LNCAP (cell line): ENCODE data around the gene KRTAP5-4.

Source experiments
- TF ChIP-seq, protein P1 (sequence below): fragments of 450-650 bp; IDR thresholded peaks from 2 replicates; pipeline ENCODE4 v1.5.1; 2017; ENCODE audit warnings: mild to moderate bottlenecking

The KRTAP5-4 gene

DNA sequence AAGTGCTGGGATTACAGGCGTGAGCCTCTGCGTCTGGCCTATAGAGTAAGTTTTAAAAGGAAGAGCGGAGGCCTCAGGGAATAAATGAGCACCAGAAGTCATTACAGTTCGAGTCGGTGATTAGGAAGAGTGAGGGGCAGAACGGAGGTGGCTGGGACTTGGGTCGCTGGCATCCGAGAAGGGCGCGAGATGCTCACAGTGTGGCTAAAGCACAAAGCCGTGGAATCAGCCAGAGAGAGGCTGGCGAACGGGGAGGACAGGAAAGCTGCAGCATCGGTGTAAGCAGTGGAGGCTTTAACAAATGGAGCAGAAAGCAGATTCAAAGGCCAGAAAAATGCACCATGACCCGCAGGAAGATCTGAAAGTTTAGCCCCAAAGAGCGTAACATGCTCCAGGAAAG is 2.7 kb upstream of the KRTAP5-4 start:
- TF ChIP-seq, protein P1, sequence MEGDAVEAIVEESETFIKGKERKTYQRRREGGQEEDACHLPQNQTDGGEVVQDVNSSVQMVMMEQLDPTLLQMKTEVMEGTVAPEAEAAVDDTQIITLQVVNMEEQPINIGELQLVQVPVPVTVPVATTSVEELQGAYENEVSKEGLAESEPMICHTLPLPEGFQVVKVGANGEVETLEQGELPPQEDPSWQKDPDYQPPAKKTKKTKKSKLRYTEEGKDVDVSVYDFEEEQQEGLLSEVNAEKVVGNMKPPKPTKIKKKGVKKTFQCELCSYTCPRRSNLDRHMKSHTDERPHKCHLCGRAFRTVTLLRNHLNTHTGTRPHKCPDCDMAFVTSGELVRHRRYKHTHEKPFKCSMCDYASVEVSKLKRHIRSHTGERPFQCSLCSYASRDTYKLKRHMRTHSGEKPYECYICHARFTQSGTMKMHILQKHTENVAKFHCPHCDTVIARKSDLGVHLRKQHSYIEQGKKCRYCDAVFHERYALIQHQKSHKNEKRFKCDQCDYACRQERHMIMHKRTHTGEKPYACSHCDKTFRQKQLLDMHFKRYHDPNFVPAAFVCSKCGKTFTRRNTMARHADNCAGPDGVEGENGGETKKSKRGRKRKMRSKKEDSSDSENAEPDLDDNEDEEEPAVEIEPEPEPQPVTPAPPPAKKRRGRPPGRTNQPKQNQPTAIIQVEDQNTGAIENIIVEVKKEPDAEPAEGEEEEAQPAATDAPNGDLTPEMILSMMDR = no peak

DNA sequence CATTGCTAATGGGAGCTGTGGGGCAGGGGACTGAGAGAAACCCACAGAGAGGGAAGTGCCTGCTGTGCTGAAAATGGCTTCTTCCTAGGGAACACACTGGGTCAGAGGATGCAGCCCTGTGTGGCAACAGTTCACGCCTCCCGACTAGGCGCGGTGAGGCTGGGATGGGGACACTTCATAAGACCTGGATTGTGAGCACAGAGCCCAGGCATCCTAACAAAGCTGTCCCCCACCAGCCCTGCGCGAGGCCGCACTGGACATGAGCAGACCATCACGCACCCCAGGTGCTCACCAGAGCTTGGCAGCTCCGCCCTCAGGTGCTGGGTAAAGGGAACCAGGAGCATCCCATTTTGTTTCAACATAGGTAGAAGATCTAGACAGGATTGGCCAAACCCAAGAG is 1.8 kb upstream of the KRTAP5-4 start:
- TF ChIP-seq, protein P1 = no peak

DNA sequence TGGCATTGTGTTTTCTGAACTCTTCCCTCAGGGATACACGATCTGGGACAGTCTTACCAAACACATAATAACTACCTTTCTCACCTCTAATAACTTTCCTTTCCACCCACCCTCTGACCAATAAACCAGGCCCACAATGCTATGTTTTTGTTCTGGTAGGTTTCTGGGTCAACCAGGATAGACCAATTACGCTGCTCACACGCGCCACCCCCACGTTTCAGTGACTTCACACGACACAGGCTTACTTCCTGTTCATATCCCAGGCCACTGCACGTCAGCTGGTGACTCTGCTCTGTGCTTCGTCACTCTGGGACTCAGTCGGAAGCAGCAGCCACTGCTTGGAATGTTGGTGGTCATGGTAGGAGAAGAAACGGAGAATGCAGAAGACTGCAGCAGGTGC is 2.5 kb downstream of the KRTAP5-4 start:
- TF ChIP-seq, protein P1 = no peak

DNA sequence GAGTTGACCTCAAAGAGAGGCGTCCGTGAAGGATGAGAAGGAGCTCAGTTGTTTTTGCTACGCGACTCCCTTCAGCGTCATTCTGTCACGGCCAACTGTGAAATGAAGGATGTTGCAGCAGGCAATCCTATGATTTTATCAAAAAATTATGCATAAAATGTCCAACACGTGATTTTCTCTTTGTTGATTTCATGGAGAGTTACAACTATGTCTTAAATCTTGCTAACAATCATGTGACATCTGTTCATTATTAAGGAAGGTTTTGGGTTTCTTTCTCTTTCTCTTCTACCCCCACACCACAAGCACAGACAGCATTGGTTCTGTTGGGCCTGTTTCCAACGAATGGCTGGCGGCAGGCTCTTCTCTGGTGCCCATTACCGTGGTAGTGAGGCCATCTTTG is 3.7 kb downstream of the KRTAP5-4 start:
- TF ChIP-seq, protein P1 = no peak

DNA sequence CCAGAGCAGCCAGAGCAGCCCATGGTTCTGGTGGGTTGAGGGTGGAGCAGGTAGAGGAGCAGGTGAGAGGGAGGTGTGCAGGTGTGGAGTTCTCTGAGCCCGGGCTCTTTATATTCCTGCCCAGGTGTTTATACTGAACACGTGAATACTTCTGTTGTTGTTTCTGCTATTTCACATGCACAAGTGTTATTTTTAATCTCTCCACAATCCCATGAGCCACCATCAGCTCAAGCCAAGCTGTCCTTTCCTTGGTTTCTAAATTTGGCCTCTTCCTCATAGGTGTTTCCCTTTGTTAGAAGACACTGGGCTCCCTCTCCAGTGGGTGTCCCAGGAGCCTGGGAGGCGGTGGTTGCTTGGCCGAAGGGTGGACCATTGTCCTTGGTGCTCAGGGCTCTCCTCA is 13.6 kb downstream of the KRTAP5-4 start, which contains the start of gene KRTAP5-3:
TSS of gene KRTAP5-3 (minus strand) at position 101 of the 400 bp plus-strand sequence. CDS start at position 23, 78 bp downstream.
- TF ChIP-seq, protein P1 = no peak

DNA sequence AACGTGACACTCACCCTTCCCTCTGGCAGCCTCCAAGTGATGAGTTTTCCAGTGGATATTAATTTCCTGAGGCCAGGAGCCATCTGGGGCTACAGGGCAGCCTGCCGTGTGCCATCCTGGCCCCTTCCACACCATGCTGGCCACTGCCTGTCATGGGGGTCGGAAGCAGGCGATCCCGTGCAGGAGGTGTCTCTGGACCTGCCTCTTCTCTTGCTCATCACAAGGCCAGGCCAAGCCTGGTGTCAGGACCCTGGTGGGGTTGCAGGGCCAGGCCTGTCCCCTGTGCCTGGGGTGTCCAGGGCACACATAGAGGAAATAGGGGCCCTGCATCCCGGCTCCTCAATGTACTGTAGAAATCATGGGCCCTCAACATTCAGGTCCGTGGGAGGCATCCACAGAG is 17.2 kb downstream of the KRTAP5-4 start:
- TF ChIP-seq, protein P1 = no peak

DNA sequence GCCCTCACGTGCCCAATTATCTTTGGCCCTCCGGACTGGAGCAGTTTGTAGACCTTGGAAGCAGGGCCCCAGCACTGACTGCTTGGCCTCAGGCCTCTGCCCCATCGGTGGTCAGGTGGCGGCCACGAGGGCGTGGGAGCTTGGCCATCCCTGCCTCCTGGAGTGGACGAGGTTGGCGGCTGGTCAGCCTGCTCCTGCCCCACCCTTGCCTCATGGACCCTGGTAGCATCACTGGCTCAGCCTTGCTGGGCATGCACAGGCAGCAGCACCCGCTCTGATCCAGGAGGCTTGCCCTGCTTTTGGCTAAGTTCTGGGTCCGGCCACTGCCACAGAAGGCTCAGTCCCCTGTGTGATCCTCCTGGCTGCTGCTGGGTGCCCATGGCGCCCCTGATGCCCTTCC is 17.8 kb downstream of the KRTAP5-4 start:
- TF ChIP-seq, protein P1 = no peak

DNA sequence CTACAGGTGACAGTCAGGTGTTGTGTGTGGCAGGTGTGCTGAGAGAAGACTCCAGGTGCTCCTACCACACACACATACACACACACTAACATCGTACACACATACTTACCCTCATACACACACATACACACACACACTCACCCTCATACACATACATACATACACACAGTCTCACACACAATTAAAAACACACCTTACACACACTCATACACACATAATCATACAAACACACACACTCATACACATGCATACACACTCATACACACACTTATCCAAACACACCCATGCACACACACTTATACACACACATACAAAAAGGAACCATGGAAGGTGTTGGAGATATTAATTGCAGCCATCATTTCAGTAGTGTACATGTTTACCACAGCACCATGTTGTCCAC is 18.3 kb downstream of the KRTAP5-4 start:
- TF ChIP-seq, protein P1 = no peak
